Ramos (cell line): ENCODE measurements around the gene TTLL3.

Experiments
- in situ Hi-C: fragments of 300-500 bp; cut with MboI; formaldehyde crosslinking; loops from one replicate; pipeline ENCODE4 v1.14.3; 2022; ENCODE audit warnings: low sequenced_read_pairs; ENCODE audit not compliant: unreplicated experiment

TTLL3 gene

DNA sequence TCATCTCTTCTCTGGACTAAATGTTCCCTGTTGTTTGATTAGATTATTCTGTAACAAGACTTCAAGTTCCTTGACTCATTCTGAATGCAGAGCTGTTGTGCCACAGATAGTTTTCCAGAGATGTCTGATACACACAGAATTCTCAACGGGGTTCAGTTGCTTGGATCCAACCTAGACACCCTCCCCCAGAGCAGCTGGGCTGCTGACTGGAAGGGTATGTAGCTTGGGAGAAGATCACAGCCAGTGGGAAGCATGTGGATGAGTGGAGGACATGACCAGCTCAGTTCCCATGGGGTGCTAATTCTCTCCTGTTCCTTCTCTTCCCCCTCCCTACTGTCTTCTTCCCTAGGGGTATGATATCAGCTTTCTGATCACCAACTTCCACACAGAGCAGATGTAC, 6.6 kb upstream of the TTLL3 start:
- in situ Hi-C loops, result no loop called here

DNA sequence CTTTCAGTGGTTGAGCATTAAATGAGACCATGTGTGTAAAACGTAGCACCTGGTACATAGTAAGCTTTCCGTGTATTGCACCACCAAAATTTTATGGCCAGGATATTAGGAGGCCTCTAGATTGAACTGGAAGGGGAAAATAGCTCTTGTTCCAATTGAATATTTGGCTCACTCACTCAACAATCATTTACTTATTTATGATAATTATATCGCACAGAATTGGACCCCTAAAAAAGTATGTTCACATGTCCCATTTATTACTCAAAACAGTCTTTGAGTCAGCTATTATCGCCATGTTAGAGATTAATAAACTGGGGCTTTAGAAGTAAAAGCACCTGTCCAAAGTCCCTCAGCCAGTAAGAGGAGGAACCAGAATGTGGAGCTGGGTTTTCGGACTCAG, 5.1 kb upstream of the TTLL3 start:
- in situ Hi-C loops, result no loop called here

DNA sequence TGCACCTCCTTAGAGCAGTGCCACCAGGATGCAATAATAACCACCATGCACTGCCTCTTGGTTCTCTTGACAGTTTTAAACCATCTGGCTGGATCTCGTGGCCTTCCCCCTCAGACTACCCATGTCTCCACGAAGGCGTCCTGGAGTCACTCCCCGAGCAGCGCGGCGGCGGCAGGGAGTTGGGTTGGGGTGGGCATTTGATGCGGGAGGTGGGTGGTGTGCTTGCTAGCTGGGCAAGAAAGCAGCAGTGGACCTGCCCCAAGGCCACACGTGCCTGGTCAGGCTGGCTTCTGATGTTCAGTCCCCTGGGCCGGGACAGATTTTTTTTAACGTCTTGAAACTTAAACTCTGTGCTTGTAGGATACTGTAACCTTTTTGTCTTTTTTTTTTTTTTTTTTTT, 3.9 kb upstream of the TTLL3 start:
- in situ Hi-C loops, result no loop called here

DNA sequence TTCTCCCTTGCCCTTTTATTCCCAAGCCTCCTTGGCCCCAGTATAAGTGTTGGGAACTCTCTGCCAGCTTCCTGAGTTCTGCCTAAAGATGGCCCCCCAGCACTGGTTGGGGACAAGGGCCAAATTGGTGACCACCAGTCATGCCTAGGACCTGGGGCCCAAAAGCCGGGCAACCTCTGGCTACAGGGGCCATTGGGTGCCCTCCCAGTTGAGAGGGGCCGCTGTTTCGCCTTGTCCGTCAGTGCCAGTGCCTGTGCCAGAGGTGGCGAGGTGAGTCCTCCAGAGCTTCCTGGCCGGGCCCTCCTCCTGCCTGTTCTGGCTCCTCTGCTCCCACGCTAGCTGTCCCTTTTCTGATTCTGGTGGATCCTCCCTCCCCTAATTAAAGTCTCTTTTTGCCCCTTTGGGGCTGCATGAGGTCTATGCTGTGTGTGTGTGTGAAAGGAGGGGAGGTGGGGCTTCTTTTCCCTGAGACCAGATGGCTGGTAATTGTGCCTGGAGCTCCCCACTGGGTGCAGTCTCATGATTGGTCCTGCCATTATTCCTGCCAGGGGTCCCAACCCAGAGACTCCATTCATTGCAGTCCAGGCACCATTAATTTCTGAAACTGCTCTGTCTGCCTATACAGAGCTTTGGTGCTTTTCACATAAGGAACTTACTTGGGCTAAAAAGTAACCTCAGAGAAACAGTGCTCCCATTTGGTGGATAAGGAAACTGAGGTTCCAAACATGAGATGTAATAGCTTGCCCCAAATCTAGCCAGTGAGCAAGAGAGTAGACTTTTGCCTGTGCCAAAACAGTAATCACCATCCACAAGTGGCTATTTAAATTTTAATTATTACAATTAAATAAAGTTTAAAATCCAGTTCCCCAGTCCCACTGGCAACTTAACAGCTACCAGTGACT, 3.1 kb upstream of the TTLL3 start:
- in situ Hi-C loops, result no loop called here

DNA sequence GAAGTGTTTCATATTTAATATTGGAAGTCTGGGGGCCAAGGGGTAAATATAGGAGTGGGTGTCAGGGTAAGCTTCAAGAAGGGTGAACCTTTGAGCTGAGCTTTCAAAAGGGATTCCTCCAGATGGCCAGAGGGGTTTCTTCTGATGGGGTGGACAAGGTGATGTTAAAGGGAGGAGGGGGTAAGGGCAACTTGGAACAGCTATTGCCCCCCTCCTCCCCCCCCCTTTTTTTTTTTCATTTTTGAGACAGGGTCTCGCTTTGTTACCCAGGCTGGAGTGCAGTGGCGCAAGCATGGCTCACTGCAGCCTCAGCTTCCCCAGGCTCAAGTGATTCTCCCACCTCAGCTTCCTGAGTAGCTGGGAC, 2.1 kb upstream of the TTLL3 start:
- in situ Hi-C loops, result no loop called here

DNA sequence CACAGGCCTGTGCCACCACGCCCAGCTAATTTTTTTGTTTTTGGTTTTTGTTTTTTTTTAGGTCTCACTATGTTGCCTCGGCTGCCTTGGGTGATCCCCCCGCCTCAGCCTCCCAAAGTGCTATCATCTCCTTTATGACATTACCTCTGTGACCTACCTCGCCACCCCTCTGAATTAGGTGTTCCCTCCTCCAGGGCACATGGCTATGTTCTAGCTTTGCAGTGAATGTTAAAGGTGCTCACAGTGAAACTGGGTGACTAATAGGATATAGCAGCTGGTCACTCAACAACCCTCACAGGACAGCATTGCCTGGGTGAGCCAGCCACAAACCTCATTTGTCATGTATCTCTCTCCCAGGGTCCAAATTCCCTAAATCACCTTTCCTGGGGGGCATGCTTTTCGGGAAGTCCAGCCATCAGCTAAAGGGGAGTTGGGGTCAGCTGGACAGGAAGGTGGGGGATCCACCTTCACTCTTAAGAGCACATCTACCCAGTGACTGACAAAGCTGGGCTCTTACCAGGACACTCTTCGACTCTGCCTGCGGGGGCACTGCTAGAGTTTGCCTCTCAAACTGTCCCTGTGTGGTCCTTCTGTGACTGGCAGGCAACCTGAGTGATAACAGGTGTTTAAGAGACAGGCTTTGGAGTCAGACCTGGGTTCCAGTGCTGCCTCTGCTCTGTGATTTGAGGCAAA, 1.6 kb upstream of the TTLL3 start:
- in situ Hi-C loops, result no loop called here

DNA sequence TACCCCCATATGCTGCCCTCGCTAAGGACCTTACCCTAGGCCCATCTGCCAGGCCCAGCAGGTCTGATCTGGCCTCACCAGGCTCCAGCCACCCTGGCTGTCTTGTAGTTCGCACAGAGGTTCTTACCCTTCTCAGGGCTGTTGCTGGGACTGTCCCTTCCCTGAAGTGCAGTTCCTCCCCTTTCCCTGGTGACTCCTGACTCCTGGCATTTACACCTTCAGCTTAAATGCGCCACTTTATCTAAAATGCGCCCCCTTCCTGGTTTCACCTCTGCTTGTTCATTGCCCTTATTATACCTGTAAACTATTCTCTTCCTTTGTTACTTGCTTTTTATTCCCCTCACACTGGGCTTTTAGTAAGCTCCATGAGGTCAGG, 835 bp upstream of the TTLL3 start:
- in situ Hi-C loops, result no loop called here

DNA sequence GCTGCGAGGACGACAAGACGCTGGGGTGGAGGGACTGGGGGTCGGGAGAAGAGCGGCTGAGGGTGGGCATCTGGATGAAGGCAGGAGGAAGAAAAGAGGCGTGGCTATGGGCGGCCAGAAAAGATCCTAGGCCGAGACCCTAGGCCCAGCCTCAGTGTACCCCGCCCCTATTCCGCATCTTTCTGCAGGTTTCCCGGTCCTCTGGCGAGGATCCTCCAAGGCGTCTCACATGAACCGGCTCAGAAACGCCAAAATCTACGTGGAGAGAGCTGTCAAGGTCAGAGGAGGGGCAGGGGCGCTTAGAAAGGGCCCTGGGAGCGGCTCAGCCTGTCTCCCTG, 340 bp downstream of the TTLL3 start:
- in situ Hi-C loops, result no loop called here

DNA sequence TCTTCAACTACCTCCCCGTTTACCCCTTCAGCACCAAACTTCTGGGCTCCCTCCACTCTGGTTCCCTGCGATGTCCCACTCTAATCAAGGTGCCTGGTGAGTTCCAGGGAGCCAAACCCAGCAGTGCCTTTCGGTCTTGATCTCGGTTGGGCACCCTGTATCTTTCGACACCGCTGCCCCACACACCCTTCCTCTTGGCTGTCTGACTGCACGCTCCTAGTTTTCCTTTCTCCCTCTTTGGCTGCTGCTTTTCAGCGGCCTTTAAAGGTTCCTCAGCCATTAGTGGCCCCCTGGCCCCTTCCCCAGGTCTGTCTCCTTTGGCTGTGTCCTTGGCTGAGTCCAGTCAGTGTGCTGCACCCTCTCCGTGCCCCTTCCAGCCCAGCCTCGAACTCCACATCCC, 784 bp downstream of the TTLL3 start:
- in situ Hi-C loops, result no loop called here

DNA sequence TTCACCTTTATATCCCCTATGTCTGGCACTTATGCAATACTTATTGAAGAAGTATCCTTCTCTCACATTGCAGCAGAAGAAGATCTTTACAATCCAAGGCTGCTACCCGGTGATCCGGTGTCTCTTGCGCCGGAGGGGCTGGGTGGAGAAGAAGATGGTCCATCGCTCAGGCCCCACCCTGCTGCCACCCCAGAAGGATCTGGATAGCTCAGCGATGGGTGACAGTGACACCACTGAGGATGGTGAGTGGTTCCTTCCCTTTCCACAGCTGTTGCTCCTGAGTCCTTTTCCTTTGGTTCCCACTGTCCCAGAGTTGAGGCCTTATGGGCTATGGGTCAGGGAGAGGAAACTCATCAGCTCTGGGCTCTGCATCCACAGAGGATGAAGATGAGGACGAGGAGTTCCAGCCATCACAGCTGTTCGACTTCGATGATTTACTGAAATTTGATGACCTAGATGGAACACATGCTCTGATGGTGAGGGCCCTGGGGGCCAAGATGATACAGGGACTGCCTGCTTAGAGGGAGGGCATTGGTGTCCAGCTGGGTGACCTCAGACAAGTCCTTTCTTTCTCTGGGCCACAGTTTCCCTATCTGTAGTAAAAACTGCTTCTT, 2.9 kb downstream of the TTLL3 start:
- in situ Hi-C loops, result no loop called here

DNA sequence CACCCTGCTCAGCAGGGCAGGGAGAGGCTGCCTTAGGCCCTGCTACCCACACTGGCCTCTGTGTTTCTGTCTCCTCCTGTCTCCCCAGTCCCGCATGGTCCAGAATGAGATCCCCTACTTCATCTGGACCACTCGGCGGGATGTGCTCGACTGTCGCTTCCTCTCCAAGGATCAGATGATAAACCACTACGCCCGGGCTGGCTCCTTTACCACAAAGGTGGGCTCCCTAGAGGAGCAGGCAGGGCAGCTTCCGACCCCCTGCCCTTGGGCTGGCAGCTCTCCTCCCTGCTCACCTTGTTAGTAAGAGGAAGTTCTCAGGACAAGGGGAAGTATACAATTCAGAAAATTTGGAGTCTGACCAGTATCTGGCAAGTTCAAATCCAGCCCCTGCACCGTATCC, 5.9 kb downstream of the TTLL3 start:
- in situ Hi-C loops, result no loop called here

DNA sequence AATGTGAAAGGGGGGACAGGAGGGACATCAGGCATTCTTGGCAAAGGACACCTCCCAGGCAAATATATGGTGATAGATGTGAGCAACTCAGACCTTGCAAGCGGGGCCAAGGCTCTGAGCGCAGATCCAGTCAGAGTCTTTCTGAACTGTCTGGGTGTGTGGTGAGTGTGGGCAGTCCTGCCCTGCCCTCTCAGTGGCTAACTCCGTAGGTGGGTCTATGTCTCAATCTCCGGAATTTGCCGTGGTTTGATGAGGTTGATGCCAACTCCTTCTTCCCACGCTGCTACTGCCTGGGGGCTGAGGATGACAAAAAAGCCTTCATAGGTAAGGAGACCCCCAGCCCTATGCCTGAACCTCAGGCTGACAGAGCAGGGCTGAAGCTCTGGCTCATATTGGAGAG, 7.4 kb downstream of the TTLL3 start:
- in situ Hi-C loops, result no loop called here

DNA sequence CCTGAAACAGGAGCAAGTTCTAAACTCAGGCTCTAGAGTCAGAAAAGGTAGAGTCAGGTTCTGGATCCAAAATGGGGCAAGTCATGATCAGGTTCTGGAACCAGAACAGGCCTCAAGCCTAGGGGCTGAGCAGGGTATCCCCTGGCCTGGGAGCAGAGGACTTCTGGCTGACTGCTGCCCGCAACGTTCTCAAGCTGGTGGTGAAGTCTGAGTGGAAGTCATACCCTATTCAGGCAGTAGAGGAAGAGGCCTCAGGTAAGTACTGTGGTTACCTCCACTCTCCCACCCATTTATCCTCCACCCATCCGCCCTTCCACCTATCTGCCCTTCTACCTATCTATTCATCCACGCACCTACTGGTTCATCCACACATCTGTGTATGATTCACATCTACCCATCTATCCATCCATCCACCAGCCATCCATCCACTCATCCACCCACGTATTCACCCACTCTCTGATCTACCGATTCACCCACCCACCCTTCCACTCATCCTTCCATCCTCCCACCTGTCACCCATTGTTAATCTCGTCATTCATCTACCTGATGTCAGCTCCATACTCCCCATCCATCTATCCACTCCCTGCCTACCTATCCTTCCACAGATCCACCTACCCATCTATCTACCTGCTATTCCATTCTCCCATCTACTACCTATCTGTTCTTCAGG, 8.7 kb downstream of the TTLL3 start:
- in situ Hi-C loops, result no loop called here

DNA sequence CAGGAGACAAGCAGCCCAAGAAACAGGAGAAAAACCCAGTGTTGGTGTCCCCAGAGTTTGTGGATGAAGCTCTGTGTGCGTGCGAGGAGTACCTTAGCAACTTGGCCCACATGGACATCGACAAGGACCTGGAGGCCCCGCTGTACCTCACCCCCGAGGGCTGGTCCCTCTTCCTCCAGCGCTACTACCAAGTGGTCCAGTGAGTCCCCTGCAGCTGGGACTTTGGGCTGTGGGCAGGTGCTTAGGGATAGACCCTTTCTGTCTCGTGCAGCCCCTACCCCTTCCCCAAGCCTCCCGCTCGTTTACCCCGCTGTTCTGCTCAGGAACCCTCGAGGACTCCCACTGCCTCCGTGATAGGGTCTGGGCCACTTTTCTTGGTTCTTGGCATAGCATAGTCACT, 10.5 kb downstream of the TTLL3 start:
- in situ Hi-C loops, result no loop called here

DNA sequence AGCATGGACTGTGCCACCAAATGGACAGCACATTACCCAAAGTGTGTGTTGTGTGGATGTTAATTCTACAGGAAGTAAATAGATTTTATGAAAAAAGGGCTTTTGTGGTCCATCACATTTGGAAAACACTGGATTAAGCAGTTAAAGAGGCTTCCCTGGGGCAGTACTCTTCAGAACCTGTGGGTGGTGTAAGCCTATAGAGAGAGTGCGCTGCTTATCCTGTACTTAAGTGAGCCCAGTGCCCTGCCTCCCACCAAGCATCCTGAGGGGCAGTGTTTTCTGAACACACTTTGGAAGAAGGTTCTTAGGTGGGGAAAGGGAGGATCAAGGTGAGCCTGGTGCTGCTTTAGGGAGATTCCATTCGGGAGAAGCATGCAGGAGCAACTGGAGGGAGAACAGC, 10.9 kb downstream of the TTLL3 start:
- in situ Hi-C loops, result no loop called here

DNA sequence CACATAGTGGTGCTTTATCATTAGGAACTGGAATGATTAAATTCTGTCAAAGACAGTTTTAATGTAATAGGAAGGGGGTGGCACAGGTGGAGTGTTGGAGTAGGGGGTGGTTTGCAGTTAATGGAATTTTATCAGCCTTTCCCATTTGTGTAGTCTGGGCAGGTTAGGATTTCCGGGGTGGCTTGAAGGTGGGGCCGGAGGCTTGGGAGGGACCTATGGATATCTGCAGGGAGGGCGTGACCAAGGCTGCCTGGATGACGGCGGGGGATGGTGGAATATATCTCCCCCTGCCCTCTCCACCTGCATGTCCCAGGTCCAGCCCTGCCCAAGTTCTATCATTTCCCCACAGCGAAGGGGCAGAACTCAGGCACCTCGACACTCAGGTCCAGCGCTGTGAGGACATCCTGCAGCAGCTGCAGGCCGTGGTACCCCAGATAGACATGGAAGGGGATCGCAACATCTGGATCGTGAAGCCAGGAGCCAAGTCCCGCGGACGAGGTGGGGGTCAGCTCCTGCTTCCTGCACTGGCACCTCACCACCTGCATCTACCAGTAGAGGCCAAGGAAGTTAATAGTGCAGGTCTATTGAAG, 15.5 kb downstream of the TTLL3 start:
- in situ Hi-C loops, result no loop called here

DNA sequence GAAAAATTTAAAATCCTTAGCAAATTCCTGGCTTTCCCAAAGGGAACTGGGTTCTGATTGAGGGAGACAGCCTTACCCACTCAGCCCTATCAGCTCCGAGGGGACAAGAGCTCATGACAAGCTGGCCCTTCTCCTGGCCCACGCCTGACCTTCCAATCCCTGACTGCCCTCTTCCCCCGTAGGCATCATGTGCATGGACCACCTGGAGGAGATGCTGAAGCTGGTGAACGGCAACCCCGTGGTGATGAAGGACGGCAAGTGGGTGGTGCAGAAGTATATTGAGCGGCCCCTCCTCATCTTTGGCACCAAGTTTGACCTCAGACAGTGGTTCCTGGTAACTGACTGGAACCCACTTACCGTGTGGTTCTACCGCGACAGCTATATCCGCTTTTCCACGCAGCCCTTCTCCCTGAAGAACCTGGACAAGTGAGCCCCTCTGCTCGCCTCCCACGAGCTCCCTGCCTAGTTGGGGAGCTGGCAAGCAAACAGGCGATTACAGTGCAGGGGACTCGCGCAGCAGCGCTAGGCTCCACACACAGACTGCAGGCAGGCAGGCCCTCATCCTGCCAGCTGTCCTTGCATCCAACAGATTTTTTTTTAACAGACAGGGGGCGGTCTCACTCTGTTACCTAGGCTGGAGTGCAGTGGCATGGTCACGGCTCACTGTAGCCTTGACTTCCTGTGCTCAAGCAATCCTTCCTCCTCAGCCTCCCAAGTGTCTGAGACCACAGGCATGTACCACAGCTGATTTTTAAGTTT, 16.9 kb downstream of the TTLL3 start:
- in situ Hi-C loops, result no loop called here

DNA sequence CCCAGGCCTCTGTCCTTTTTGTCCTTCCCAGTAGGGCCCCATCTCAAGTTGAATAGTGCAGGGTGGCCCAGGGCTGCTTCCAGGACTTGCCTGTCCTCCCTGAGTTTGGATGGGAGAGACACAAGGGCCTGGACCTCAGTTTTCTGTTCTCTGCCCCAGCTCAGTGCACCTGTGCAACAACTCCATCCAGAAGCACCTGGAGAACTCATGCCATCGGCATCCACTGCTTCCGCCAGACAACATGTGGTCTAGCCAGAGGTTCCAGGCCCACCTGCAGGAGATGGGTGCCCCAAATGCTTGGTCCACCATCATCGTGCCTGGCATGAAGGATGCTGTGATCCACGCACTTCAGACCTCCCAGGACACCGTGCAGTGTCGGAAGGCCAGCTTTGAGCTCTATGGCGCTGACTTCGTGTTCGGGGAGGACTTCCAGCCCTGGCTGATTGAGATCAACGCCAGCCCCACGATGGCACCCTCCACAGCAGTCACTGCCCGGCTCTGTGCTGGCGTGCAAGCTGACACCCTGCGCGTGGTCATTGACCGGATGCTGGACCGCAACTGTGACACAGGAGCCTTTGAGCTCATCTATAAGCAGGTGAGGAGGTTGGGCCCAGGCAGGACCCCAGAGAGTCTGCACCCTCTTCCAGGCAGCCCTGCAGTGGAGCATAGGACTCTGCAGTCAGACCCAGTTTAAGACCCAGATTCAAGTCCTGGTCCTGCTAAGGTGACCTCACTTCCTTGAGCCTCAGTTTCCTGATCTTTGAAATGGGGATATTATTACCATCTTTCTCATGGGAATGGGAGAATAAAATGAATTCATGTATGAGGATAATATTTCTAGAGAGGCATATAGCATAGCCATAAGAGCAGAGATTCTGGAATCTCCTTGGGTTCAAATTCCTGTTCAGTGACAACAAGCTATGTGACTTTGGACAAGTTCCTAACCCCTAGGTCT, 19.0 kb downstream of the TTLL3 start:
- in situ Hi-C loops, result no loop called here

DNA sequence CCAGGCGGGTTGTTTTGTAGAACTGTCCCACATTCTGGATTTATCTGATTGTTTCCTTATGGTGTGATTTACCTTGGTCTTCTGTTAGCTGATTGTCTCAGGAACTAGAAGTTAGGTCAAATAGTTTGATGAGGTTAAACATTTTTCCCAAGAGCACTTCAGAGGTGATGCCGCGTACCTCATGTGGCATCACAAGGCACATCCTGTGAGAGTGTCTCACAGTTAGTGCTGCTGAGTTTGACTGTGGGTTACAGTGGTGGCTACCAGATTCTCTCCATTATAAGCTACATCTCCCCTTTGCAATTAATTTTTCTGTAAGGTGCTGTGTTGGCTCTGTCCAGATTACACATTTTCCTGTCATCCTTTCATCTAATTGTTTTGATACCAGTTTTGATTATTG, 21.2 kb downstream of the TTLL3 start:
- in situ Hi-C loops, result no loop called here
